Gastrocnemius medialis (tissue), 4 donors: ENCODE measurements around the gene CES2. TPM values are rescaled to one million over a fixed set of nuclear protein-coding genes. Genes with fewer than 3 reads are reported as not detected.

ENCODE experiments used
- ATAC-seq, 2 donors: fragments of 150-250 bp; one replicate each; pipeline ENCODE4 v1.9.1; 2016
- DNase-seq, 2 donors: peaks; one replicate each; pipeline ENCODE4 v3.0.0-alpha.2; 2019
- H3K27ac ChIP-seq, 4 donors: fragments of 200-600 bp; sonication (generic); 1 replicate in 1 of 4; 2 replicates in 3 of 4; pipeline ENCODE4 v1.5.1; 2016 to 2018; ENCODE audit warnings: mild to moderate bottlenecking in 2 of 4, moderate library complexity in 1 of 4
- H3K27me3 ChIP-seq, 3 donors: fragments of 200-600 bp; sonication (generic) in 2 of 3; 1 replicate in 1 of 3; 2 replicates in 2 of 3; pipeline versions ENCODE4 v1.5.1 to v1.6.0; 2016 to 2019; ENCODE audit warnings: mild to moderate bottlenecking in 1 of 3, moderate library complexity in 1 of 3
- H3K36me3 ChIP-seq, 2 donors: fragments of 200-600 bp; sonication (generic) in 1 of 2; one replicate each; pipeline ENCODE4 v1.5.1; 2017 to 2018
- H3K4me1 ChIP-seq, 2 donors: fragments of 200-600 bp; sonication (generic) in 1 of 2; one replicate each; pipeline ENCODE4 v1.5.1; 2016 to 2017; ENCODE audit warnings: mild to moderate bottlenecking in 2 of 2
- H3K4me3 ChIP-seq, 4 donors: fragments of 200-600 bp; sonication (generic) in 3 of 4; 1 replicate in 1 of 4; 2 replicates in 3 of 4; pipeline ENCODE4 v1.5.1; 2016 to 2019; ENCODE audit warnings: mild to moderate bottlenecking in 2 of 4
- H3K9me3 ChIP-seq, 3 donors: fragments of 200-600 bp; sonication (generic) in 2 of 3; 1 replicate in 1 of 3; 2 replicates in 2 of 3; pipeline ENCODE4 v1.5.1; 2016 to 2019
- POLR2A ChIP-seq, 2 donors: fragments of 450-650 bp; IDR thresholded peaks; one replicate each; pipeline ENCODE4 v1.6.1; 2017; ENCODE audit warnings: antibody characterized with exemption in 2 of 2, mild to moderate bottlenecking in 2 of 2, moderate library complexity in 2 of 2
- in situ Hi-C, 4 donors: fragments of 200-750 bp; cut with MboI; loops; one replicate each; pipeline versions ENCODE4 v1.15.0 to v1.8.0; 2017; ENCODE audit warnings: low sequenced_read_pairs in 4 of 4
- intact Hi-C: fragments of 100-400 bp; cut with DNase I; formaldehyde crosslinking; loops from one replicate; pipeline ENCODE4 v1.15.1; 2023; ENCODE audit warnings: low total_unique reads
- total RNA-seq, 4 donors: library from RNA; depleted of rRNA; stranded (reverse); fragments of >200 nt; gene quantifications; one replicate each; pipeline versions ENCODE4 v1.1.0 to v1.2.3, GENCODE V29; 2016
- TF ChIP-seq, protein P1 (sequence below), 5 experiments: fragments of 450-650 bp in 3 of 5; fragments of 200-600 bp in 2 of 5; sonication (generic) in 2 of 5; IDR thresholded peaks in 4 of 5; conservative IDR thresholded peaks in 1 of 5; 1 replicate in 4 of 5; 2 replicates in 1 of 5; pipeline ENCODE4 v1.5.1; 2016 to 2019; ENCODE audit warnings: antibody characterized with exemption in 5 of 5, mild to moderate bottlenecking in 3 of 5, moderate library complexity in 3 of 5

Gene CES2
- total RNA-seq, 4 donors from 2014 or later = 25.6 to 48.2 (median 37.7) TPM

DNA sequence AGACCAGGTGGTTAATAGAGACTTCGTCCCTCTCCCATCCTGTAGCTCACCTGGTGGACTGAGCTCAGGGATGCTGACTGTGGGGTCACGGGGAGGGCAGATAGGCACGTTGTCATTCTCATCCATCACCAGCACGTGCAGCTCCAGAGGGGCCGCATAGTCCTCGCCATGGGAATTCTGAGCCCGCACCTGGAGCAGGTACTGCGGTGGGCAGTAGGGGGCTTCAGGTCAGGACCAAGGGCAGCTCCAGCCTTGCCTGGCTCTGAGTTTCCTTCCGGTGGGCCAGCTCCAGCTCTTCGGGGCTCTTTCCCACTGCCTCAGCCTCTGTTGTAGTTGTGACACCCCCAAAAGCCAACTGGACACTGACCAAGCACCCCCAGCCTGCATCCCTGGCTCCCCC lies 22.2 kb upstream of the CES2 start:
- DNase-seq (no peak), ATAC-seq (no peak)
- no peak overlapping the region for H3K27ac ChIP-seq
- TF ChIP-seq, protein P1, sequence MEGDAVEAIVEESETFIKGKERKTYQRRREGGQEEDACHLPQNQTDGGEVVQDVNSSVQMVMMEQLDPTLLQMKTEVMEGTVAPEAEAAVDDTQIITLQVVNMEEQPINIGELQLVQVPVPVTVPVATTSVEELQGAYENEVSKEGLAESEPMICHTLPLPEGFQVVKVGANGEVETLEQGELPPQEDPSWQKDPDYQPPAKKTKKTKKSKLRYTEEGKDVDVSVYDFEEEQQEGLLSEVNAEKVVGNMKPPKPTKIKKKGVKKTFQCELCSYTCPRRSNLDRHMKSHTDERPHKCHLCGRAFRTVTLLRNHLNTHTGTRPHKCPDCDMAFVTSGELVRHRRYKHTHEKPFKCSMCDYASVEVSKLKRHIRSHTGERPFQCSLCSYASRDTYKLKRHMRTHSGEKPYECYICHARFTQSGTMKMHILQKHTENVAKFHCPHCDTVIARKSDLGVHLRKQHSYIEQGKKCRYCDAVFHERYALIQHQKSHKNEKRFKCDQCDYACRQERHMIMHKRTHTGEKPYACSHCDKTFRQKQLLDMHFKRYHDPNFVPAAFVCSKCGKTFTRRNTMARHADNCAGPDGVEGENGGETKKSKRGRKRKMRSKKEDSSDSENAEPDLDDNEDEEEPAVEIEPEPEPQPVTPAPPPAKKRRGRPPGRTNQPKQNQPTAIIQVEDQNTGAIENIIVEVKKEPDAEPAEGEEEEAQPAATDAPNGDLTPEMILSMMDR (IDR thresholded peaks at IDR 0.05 in 4 of 5, conservative IDR thresholded peaks at IDR 0.05 in 1 of 5) = no peak
- no peak for TF ChIP-seq POLR2A (IDR thresholded peaks at IDR 0.05)
- no peaks in the 10 kb centered on the region for H3K36me3 ChIP-seq
- H3K27me3 ChIP-seq = no peaks in the 10 kb centered on the region
- no peak overlapping the region for H3K4me3 ChIP-seq
- in situ Hi-C loops (no loop called here), intact Hi-C loops (no loop called here)
- no peaks in the 10 kb centered on the region for H3K4me1 ChIP-seq
- no peaks in the 10 kb centered on the region for H3K9me3 ChIP-seq

DNA sequence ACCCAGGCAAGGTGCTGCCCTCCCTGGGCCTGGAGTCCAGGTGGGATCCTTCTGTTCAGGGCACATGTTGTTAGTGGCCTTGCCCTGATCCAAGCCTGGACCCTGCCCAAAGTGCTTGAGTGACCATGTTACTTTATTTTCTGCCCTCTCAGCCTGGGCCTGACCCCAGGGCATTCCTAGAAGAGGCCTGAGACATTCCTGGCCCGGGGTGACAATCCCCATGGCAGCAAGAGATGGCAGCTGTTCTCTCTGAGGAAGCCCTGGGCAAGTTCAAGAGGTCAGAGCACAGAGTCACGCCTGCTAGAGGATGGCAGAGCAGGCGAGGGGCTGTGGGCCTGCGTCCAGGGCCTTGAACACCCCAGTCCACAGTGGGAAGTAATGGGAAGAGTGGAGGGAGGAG lies 21.6 kb upstream of the CES2 start:
- Histone ChIP-seq H3K36me3 (no peaks in the 10 kb centered on the region), H3K4me3 (no peak overlapping the region), H3K4me1 (no peaks in the 10 kb centered on the region), H3K27me3 (no peaks in the 10 kb centered on the region), H3K9me3 (no peaks in the 10 kb centered on the region), H3K27ac (no peak overlapping the region)
- ATAC-seq (peak; percentile 5 to 28), DNase-seq (no peak)
- in situ Hi-C loops = no loop called here
- TF ChIP-seq, protein P1 (IDR thresholded peaks at IDR 0.05 in 4 of 5, conservative IDR thresholded peaks at IDR 0.05 in 1 of 5) = no peak
- TF ChIP-seq POLR2A (IDR thresholded peaks at IDR 0.05) = no peak
- intact Hi-C loops = no loop called here

DNA sequence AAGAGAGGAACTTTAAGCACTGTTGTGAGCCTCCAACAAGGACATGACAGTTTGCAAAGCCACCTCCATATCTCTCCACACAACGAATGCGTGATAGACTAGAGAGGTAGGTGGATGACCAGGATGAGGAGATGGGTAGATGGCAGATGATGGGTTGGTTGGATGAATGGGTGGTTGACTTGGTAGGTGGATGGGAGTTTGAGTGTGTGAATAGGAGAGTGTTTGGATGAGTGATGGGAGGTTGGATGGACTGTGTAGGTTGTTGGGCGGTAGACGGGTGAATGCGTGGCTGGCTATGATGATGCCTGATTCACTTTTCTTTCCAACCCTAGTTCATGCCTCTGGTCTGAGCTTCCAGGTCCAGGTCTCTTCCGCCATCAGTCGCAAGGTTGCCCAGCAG lies 20.8 kb upstream of the CES2 start:
- Histone ChIP-seq H3K27ac (no peak overlapping the region), H3K27me3 (no peaks in the 10 kb centered on the region), H3K36me3 (no peaks in the 10 kb centered on the region), H3K4me3 (no peak overlapping the region), H3K4me1 (peaks cover 7 to 8% of the 10 kb centered on the region in 2 donors), H3K9me3 (no peaks in the 10 kb centered on the region)
- intact Hi-C loops = no loop called here
- in situ Hi-C loops = no loop called here
- DNase-seq (no peak), ATAC-seq (no peak)
- no peak for TF ChIP-seq POLR2A (IDR thresholded peaks at IDR 0.05)
- TF ChIP-seq, protein P1 (IDR thresholded peaks at IDR 0.05 in 4 of 5, conservative IDR thresholded peaks at IDR 0.05 in 1 of 5) = no peak

DNA sequence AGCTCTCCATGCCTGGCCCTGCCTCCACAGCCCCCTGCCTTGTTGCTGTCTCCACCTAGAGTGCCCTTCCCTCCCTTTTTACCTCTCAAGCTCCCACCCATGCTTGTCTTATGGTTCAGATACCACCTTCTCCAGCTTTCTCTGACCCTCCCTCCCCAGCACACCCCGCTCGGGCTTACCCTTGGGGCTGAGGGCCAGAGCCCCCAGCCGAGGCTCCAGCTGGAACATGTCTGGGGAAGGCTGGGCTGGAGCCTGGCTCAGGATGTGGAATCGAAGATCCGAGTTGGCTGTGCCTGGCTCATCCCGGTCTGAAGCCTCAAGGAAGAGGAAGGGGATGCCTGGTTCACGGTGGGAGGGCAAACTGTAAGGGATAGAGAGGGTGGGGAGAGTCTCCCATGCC lies 20.3 kb upstream of the CES2 start:
- DNase-seq (no peak), ATAC-seq (no peak)
- Histone ChIP-seq H3K27ac (no peak overlapping the region), H3K36me3 (no peaks in the 10 kb centered on the region), H3K9me3 (no peaks in the 10 kb centered on the region), H3K4me3 (no peak overlapping the region), H3K4me1 (peaks cover 11 to 13% of the 10 kb centered on the region in 2 donors), H3K27me3 (no peaks in the 10 kb centered on the region)
- intact Hi-C loops = no loop called here
- TF ChIP-seq, protein P1 (IDR thresholded peaks at IDR 0.05 in 4 of 5, conservative IDR thresholded peaks at IDR 0.05 in 1 of 5) = no peak
- TF ChIP-seq POLR2A (IDR thresholded peaks at IDR 0.05) = no peak
- in situ Hi-C loops = no loop called here

DNA sequence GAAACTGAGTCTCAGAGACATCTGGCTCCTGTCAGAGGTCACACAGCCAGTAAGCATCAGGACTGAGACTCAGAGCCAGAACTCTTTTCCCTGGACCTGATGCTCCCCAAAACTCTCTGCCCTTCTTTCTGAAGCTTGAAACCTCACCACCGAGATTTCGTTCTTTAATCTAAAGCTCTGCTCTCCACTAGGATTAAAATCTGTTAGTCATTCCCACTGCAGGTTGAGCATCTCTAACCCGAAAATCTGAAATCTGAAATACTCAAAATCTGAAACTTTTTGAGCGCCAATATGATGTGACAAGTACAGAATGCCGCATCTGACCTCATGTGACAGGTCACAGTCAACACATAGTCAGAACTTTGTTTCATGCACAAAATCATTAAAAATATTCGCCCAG lies 18.8 kb upstream of the CES2 start:
- Histone ChIP-seq H3K9me3 (no peaks in the 10 kb centered on the region), H3K27ac (no peak overlapping the region), H3K27me3 (no peaks in the 10 kb centered on the region), H3K36me3 (no peaks in the 10 kb centered on the region), H3K4me3 (no peak overlapping the region), H3K4me1 (peaks cover 25 to 28% of the 10 kb centered on the region in 2 donors)
- no peak for ATAC-seq
- TF ChIP-seq, protein P1 (IDR thresholded peaks at IDR 0.05 in 4 of 5, conservative IDR thresholded peaks at IDR 0.05 in 1 of 5) = no peak
- TF ChIP-seq POLR2A (IDR thresholded peaks at IDR 0.05) = no peak
- intact Hi-C loops = no loop called here
- in situ Hi-C loops = no loop called here
- DNase-seq = no peak
